ENCODE data around the gene CABCOCO1.
A peak's percentile ranks its signal among the peaks of the same experiment; 100 is the strongest.

The CABCOCO1 gene

GRCh38 chr10:61759751-61760150 is 97.0 kb downstream of the CABCOCO1 start:
- peak; percentile 57 for DNase-seq

DNA sequence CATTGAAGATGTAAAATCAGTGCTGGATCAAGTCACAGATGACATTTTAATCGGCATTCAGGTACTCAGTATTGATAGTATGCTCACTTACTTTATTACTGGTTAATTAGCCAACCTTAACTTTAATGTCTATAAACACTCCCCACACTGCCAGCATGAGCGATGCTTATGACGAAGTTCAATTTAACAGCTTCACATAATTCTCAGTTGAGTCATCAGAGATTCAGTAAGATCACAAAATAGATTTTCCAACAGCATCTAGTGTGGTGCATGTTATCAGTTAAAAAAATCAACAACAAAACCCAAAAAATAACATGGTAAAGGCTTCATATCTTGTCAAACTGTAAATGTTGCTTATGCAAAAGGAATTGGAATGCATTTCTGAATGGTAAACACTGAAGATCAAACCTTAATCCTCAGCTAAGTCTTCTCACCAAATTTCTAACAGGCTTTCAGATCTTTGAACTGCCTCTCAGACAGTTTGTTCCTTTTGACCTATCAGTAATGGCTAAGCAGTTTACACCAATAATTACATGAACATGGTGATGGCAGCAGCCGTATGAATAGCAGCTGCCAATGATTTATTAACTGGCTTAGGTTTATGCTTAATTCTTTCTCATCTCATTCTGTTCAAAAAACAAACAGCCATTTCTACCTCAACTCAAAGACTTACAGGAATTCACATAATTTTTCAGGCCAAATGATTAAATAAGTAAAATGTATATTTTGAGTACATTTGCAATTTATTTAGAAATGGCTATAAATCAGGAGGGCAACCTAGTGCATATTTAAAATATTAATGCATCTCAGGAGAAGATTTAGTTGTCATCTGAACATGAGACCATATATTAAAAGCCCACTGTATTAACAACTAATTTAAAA is 98.5 kb downstream of the CABCOCO1 start:
- peak; percentile 61 for DNase-seq

GRCh38 chr10:61761825-61762217 is 99.1 kb downstream of the CABCOCO1 start:
- DNase-seq = peak; percentile 77

DNA sequence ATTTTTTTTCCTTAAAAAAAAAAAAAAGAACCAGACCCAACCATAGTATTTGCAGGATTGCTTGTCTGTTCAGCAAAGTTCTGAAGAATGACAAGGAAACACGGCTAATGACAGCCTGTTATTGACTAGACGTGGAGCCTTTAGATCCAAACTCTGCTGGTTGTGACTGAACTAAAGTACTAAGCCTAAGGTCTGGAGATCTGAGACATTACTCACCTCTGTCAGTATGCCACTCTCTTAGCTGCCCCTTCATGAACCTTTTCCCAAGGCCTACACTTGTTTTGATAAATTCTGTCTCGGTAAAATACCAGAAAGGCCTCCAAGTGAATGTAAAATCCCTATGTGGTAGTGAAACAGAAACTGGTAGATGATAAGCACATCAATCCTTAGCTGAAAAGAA is 101.0 kb downstream of the CABCOCO1 start:
- peak; percentile 84 for DNase-seq

- peak; percentile 82 for DNase-seq
Measured at GRCh38 chr10:61764486-61764885, 101.8 kb downstream of the CABCOCO1 start.

DNA sequence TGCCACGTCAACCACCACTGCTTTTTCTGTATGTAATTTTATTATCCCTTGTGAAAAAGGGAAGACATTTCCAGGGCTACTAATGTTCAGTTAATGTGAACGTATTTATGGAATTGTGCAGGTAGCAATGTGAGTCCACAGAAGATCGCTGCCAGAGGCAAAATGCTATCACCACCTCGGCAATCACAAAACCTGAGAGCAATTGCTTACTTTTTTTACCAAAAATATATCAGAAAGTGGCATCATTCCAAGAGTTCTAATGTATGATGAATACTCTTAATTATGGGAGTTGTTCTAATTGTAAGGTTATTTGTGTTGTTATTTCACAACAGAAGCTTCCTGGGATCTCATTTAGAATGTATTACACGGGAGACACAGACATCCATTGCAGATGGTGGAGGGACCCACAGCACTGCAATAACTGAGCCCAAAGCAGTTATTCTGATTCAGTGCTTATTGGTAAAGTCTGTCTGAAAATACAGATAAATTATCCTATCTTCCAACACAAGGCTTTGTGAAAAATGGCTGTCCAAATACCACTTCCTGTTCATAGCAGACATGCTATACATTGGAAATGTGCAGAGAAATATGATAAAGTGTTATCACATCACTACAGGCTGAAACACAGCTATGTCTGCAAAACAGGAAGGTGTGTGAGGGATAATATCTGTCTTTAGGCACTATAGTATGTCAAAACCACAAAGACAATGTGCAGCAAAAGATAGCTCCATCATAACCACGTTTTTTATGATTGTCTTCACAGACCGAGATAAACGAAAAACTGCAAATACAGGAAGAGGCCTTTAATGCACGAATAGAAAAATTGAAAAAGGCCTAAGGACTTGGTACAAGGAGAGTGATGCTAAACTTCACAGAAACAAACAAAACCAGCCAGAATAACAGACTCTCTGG is 102.7 kb downstream of the CABCOCO1 start:
- peak; percentile 100 for DNase-seq

- no peak for DNase-seq
Measured at GRCh38 chr10:61766927-61767326, 104.2 kb downstream of the CABCOCO1 start.

GRCh38 chr10:61774031-61774430 is 111.3 kb downstream of the CABCOCO1 start:
- peak; percentile 21 for DNase-seq

GRCh38 chr10:61775111-61775510 is 112.4 kb downstream of the CABCOCO1 start:
- DNase-seq = no peak

DNA sequence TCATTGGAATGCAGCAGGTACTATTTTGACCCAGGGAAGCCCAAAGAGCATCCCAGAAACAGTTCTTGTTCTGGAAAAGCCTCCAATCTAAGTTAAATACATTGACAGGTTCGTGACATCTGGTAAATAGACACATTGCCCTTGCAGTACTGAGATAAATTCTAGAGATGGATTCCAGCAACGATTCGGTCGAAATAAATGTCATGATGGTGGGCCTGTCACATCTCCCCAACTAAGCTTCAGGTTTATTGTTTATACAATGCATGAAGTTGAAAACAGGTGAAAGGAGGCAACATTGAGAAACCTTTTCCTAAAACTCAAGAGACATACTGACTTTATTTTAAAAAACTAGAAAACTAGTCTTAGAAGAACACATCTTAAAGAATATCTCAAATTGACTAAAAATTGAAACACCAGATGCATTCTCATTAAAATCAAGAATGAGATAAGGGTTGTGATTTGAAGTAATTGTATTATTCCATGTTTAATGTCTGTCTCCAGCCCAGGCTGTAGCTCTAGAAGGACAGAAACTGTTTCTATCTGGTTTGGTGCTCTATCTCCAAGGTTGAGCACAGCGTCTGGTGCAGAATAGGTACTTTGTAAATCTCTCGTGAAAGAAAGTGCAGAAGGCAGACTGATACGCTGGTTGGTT is 114.0 kb downstream of the CABCOCO1 start:
- DNase-seq = no peak

DNA sequence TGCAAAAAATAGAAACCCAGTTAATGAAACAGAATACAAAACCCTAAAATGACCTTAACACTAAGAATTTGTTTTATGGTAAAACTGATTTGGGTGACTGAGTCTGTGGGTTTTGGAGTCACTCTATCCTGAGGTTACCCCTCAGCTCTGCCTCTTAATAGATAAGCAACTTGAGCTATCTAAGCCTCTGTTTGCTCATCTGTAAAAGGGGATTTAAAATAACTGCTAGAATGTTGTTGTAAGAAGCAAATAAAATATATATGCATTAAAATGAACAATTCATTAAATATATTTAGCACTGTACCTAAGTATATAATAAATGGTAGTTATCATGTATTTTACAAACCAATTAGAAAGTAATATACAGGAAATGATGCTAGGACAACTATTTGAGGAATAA is 115.4 kb downstream of the CABCOCO1 start:
- peak; percentile 65 for DNase-seq

DNA sequence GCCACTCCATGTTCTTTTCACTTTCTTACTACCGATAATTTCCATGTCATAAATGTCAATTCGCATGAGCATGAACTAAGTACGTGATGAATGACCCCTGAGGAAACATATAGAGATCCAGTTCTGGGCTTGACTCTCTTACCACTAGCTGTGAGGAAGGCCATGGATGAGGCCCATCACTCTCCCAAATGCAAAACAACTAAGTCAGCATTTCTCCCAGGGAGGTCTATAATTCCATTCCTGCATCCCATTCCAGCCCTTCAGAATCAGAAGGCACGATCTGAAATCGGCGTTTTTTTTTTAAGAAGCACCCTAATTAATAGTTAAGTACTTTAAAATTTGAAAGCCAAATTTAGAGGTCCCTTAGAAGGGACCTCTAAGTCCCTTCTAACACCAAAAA is 116.5 kb downstream of the CABCOCO1 start:
- DNase-seq = peak; percentile 34

DNA sequence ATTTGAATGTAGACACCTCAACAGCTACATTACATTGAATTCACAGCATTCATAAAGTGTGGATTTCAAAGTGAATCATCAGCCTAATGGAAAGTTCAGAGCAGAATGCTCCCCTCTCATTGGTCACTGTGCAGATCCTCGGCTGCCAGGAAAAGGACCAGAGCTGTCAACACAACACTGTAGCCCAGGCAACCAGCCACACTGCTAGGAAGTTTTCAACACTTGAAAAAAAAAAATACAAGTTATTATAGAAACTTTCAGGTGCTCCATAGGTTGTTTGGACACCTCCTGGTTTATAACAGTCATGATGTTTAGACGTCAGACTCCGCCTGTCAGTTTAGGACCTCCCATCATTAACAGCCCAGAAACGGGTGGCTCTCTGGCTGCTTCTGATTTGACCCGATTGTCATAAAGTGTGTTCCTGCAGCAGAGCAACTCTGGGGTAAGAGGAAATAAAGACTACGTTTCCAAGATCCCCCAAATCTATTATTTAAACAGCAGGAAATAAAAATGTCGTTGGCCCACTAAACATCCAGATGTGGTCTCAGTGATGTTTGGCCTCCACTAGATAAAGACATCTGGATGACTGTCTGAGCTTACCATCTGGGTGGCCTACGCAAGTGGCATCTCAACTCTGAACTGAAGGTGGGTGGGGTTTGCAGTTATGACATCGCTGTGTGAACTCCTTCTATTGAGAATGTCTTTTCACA is 117.4 kb downstream of the CABCOCO1 start:
- peak; percentile 95 for DNase-seq

- no peak for DNase-seq
Measured at GRCh38 chr10:61780732-61781131, 118.0 kb downstream of the CABCOCO1 start.

GRCh38 chr10:61781969-61782403 is 119.3 kb downstream of the CABCOCO1 start:
- DNase-seq = peak; percentile 60

GRCh38 chr10:61784354-61785133 is 121.8 kb downstream of the CABCOCO1 start:
- no peak for DNase-seq

DNA sequence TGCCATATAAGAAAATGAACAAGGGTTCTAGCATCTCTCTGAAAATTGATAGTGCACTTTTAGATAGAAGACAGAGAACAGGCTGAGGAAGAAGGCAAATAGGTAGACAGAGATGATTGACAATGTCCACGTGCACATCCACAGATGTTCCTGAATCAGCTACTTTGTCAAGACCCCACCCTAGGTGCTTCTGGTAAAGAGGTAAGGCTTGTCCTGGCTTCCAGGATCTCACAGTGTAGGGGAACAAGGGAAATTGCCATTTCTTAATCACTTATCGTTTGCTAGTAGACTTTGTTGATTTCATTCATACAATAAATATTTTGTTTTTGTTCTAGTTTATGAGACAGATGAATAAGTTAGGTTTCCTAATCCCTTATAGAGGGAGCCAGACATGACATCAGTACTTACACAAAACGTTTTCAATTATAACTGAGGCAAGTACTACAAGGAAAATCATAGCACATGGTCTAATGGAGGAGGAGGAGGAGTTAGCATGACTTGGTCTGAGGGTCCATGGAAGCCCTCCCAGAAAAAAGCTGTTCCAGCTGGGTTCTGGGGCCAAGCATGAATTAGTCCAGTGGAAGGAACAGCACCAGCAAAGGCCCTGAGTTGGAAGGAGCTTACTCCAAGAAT is 122.9 kb downstream of the CABCOCO1 start:
- DNase-seq = no peak

GRCh38 chr10:61786728-61787127 is 124.0 kb downstream of the CABCOCO1 start:
- DNase-seq = peak; percentile 90

DNA sequence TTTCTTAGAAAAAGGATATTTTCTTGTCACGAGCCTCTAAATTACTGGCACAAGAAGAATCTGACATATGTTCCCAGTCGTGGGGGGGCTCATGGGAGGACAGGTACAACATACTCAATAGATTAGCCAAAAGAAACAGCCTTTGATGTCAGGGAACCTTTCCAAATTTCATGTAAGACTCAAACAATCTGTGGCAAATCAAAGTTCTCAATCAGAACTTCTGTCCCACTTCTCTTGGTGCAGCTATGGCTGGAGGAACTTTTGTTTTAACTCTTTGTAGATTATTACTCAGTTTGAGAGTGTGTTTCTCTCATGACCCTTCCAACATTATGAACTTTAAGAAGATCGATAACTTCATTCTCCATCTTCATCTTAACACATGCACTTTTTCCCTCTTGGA is 124.4 kb downstream of the CABCOCO1 start:
- DNase-seq = no peak

DNA sequence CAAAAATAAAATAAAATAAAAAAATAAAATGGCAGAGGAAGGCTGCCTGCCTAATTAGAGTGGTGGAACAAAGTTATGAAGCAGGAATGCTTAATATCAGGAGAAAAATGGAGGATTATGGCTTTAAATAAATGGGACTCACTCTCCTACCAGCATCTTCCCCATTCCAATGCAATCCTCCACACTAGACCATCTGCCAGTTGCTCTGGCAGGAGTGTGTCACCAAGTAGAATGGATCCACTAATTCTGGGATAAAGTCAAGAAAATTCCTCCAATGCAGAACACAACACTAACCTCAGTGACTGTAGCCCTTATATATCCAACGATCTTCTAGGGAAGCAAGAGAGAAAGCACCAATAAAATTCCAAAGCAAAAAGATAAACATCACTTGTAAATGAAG is 126.3 kb downstream of the CABCOCO1 start:
- no peak for DNase-seq

- no peak for DNase-seq
Measured at GRCh38 chr10:61791216-61791615, 128.5 kb downstream of the CABCOCO1 start.

Measured in OCI-M1 (cell line).